ENCODE data around the gene JARID2. TPM values are rescaled to one million over a fixed set of nuclear protein-coding genes. Genes with fewer than 3 reads are reported as not detected.
A peak's percentile ranks its signal among the peaks of the same experiment; 100 is the strongest.

JARID2 gene
- total and polyA plus RNA-seq, 2 of the 13 experiments (the other 11 are each of a cell fraction or from before 2014, with no cell fraction given): 7.5 to 10.3 TPM

- no peaks in the 10 kb centered on the region for H3K9me3 ChIP-seq (ENCODE audit: low read length)
- no peaks in the 10 kb centered on the region for H3K36me3 ChIP-seq (replicated peaks in 1 of 2; ENCODE audit: control insufficient read depth in 1 of 2, insufficient read depth in 2 of 2, low read length in 2 of 2)
- peak overlapping the region; percentile 94 to 99 (median 96) for H3K4me3 ChIP-seq (replicated peaks in 1 of 3; ENCODE audit: insufficient read depth in 1 of 3, low read depth in 2 of 3, low read length in 3 of 3)
- peak overlapping the region; percentile 91 for H3K9ac ChIP-seq (ENCODE audit: insufficient read depth, low read depth, low read length)
- in situ Hi-C loops (cut with HindIII; ENCODE audit: extremely low pct_ligation_motif_present, low pct_unique_long_range_greater_than_20kb) (loop anchor here (25.0 kb wide), 1 partner anchor 1035 kb away; no protein-coding TSS in a partner anchor), intact Hi-C loops (cut with micrococcal nuclease; ENCODE audit: unreplicated experiment) (loop anchor here (2.0 to 10.0 kb wide), 7 partner anchors 19 to 1033 kb away; no protein-coding TSS in a partner anchor)
- no peak overlapping the region for H2AFZ ChIP-seq (ENCODE audit: low read length)
- no peak for ATAC-seq
- ChIA-PET CTCF (ENCODE audit: low intra/inter-chr PET ratio, low total read pairs) (no interaction called here), POLR2A (interaction anchor here (3.7 kb wide), 1 partner anchor 18 kb away, joined by 18 read pairs; no protein-coding TSS in a partner anchor)
- peak overlapping the region; percentile 82 for H3K27ac ChIP-seq (ENCODE audit: extremely low read length, insufficient read depth, low read length)
- H3K79me2 ChIP-seq (ENCODE audit: insufficient read depth, low read length): peaks cover 57% of the 10 kb centered on the region
- DNase-seq (ENCODE audit: low spot score): peak; percentile 46
- peaks cover 0 to 11% of the 10 kb centered on the region in 2 experiments; a peak in 3 of 5 replicates for H3K27me3 ChIP-seq (ENCODE audit: control insufficient read depth in 1 of 2, insufficient read depth in 2 of 2, low read length in 2 of 2)
- peaks cover 47% of the 10 kb centered on the region for H3K4me1 ChIP-seq (ENCODE audit: insufficient read depth, low read length)
- BruUV-seq (replicated peaks): TSS peak; percentile 58
- under 1% methylated on average over 42 of the region's 75 CpGs for WGBS (ENCODE audit: low lambda C conversion rate)
- H3K4me2 ChIP-seq (ENCODE audit: low read depth, low read length): peak overlapping the region; percentile 83
- H4K20me1 ChIP-seq (ENCODE audit: insufficient read depth, low read length): peaks cover 7% of the 10 kb centered on the region; the same call in 1 of the 2 replicates
- no peak for FAIRE-seq
- TF ChIP-seq ARNTL (CRISPR knock-in tag; IDR thresholded peaks at IDR 0.05): no peak
- TF ChIP-seq ZSCAN12 (CRISPR knock-in tag; IDR thresholded peaks at IDR 0.05): no peak
- TF ChIP-seq ZNF12 (CRISPR knock-in tag; IDR thresholded peaks at IDR 0.05): no peak
- TF ChIP-seq ZBTB10 (CRISPR knock-in tag; IDR thresholded peaks at IDR 0.05; ENCODE audit: borderline replicate concordance): 0 out of 2 replicates have a peak, but pooled peaks have one; percentile 55
- no peak for TF ChIP-seq ZNF337 (CRISPR knock-in tag; IDR thresholded peaks at IDR 0.05; ENCODE audit: borderline replicate concordance, low read depth)
- TF ChIP-seq, protein P1, sequence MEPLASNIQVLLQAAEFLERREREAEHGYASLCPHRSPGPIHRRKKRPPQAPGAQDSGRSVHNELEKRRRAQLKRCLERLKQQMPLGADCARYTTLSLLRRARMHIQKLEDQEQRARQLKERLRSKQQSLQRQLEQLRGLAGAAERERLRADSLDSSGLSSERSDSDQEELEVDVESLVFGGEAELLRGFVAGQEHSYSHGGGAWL (CRISPR knock-in tag; IDR thresholded peaks at IDR 0.05): 0 out of 2 replicates have a peak, but pooled peaks have one; percentile 17
- TF ChIP-seq JARID2 (CRISPR knock-in tag; IDR thresholded peaks at IDR 0.05; ENCODE audit: insufficient replicate concordance): no peak
- 0 out of 2 replicates have a peak, but pooled peaks have one; percentile 29 for TF ChIP-seq ZSCAN21 (CRISPR knock-in tag; IDR thresholded peaks at IDR 0.05; ENCODE audit: borderline replicate concordance)
- TF ChIP-seq ZNF564 (CRISPR knock-in tag; IDR thresholded peaks at IDR 0.05): no peak
- TF ChIP-seq ZNF768 (CRISPR knock-in tag; IDR thresholded peaks at IDR 0.05): 0 out of 2 replicates have a peak, but pooled peaks have one; percentile 14
- TF ChIP-seq SAP130 (CRISPR knock-in tag; IDR thresholded peaks at IDR 0.05; ENCODE audit: low read depth): peak; percentile 55
- TF ChIP-seq ZNF674 (CRISPR knock-in tag; IDR thresholded peaks at IDR 0.05; ENCODE audit: low read depth): 0 out of 2 replicates have a peak, but pooled peaks have one; percentile 53
- peak; percentile 61 for TF ChIP-seq ZFY (CRISPR knock-in tag; IDR thresholded peaks at IDR 0.05)
- no peak for TF ChIP-seq SSRP1 (CRISPR knock-in tag; IDR thresholded peaks at IDR 0.05)
- TF ChIP-seq ZNF281 (CRISPR knock-in tag; IDR thresholded peaks at IDR 0.05; ENCODE audit: borderline replicate concordance): 0 out of 2 replicates have a peak, but pooled peaks have one; percentile 15
These were observed 1.9 kb downstream of the JARID2 start for GRCh38 chr6:15247500-15248450.

Measured in HepG2 (cell line).